Activated CD4-positive, alpha-beta T cell treated with anti-CD3 and anti-CD28 coated beads for 1 hour (primary cell): ENCODE data around the gene TCF19.

Experiments
- DNase-seq: peaks from one replicate; pipeline ENCODE4 v3.0.0-alpha.2; 2020

TCF19 gene

DNA sequence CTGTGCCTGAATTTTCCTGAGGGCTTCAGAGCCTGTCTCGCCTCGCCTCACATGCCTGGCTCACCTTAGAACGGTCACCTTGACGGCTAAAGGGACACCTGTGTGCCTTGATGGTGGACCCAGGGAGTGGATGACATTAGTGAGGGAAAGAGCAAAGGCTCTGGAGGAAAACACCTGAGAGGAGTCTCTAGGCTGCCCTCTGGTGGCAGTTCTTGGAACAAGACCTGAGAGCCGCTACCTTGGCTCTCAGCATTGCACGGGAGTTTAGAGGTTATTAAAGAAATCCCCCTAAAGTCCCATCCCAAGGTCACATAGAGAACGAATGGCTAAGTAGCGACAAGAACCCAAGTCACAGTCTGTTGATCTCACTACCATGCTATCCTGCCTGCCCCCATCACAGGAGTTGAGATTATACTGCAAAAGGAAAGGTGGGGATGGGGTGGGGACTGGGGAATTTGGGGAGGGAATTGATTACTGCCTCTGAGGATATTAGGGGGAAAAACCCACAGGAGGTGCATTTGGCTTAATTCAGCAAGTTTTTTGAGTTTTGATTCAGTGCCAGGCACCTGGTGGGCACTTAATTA lies 30.2 kb upstream of the TCF19 start:
- DNase-seq, result peak; percentile 47

GRCh38 chr6:31129130-31129529 lies 29.3 kb upstream of the TCF19 start:
- no peak for DNase-seq

- no peak for DNase-seq
These were observed 27.6 kb upstream of the TCF19 start for GRCh38 chr6:31130751-31131150.

GRCh38 chr6:31131595-31131994 lies 26.8 kb upstream of the TCF19 start:
- DNase-seq, result no peak

DNA sequence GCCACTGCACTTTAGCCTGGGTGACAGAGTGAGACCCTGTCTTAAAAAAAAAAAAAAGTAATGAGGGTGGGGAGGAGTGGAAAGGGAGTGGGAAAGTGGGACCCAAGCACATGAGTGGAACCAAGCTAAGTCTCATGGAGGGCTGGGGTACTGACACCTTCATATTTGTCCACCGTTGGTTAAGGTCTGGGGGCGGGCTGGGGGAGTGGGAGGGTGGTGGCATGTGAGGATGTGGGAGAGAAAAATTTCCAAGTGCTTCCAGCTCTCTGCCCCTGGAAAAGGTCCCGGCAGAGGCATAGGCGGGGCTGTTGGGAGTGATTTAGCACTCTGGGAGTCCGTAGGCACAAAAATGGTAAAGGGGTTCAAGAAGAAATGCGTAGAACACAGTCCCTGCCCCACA lies 25.6 kb upstream of the TCF19 start:
- no peak for DNase-seq

DNA sequence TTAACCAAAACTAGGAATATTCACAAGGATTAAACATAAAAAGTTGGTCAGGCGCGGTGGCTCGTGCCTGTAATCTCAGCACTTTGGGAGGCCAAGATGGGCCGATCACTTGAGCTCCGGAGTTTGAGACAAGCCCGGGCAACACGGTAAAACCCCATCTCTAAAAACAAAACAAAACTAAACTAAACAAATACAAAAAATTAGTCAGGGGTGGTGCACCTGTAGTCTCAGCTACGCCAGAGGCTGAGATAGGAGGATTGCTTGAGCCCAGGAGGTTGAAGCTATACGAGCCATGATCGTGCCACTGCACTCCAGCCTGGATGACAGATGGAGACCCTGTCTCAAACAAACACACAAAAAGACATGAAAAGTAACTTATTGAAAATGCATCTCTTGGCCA lies 22.7 kb upstream of the TCF19 start:
- no peak for DNase-seq

- DNase-seq, result no peak
These were observed 19.4 kb upstream of the TCF19 start, which contains the start of gene PSORS1C2 for GRCh38 chr6:31138982-31139381. Gene PSORS1C2, minus strand, starts transcription at chr6:31139066. Its CDS starts 40 bp downstream, at chr6:31139026.

- DNase-seq, result no peak
These were observed 18.8 kb upstream of the TCF19 start for GRCh38 chr6:31139599-31139998.

DNA sequence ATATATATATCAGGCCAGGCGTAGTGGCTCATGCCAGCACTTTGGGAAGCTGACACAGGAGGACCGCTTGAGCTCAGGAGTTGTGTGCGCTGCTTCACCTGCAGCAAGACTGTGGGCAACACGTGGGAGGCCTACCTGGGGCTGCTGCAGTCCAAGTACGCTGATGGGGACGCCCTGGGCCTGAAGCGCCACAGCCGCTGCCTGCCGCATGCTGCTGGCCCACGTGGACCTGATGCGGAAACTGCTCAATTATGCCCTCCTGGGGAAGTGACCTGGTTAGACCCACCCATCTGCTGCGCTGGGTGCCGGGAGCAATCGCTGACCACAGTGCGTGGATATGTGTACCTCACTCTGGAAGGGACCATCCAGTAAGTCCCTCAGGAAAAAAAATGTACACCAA lies 17.7 kb upstream of the TCF19 start:
- no peak for DNase-seq

DNA sequence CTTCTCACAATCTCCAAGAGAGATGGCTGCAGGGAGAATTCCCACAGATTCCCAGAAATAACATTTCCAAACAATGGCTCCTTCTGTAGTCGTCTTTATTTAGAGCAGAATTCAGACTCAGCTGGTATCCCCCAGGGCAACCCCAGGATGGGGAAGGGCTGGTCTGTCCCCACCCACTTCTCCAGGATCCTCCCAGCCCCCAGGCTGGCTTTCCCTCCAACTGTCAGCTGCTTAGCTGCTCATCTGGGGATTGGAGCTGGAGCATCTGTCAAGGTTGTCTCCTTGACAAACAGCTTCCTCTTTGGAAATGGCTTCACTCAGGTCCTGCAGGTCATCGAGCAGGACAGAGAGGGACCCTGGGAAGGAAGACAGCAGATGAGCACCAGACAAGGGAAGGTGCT lies 16.0 kb upstream of the TCF19 start:
- DNase-seq, result no peak

DNA sequence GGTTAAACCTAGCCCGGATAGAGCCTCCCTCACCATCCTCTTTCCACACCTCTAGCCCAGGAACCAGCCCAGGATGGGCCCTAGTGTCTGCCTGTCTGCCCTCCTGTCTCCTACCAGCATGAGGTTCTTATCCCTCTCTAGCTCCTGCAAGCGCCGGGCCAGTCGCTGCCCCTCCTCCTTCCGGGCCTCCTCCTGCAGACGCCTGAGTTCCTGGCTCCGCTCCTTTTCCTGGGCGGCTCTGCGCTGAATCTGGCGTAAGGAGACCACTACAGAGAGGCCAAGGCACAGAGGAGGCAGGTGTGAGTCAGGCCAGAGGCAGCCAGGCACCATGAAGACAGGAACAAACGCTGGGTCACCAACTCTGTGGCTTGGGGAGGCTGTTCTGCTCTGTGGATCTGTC lies 15.2 kb upstream of the TCF19 start:
- no peak for DNase-seq

DNA sequence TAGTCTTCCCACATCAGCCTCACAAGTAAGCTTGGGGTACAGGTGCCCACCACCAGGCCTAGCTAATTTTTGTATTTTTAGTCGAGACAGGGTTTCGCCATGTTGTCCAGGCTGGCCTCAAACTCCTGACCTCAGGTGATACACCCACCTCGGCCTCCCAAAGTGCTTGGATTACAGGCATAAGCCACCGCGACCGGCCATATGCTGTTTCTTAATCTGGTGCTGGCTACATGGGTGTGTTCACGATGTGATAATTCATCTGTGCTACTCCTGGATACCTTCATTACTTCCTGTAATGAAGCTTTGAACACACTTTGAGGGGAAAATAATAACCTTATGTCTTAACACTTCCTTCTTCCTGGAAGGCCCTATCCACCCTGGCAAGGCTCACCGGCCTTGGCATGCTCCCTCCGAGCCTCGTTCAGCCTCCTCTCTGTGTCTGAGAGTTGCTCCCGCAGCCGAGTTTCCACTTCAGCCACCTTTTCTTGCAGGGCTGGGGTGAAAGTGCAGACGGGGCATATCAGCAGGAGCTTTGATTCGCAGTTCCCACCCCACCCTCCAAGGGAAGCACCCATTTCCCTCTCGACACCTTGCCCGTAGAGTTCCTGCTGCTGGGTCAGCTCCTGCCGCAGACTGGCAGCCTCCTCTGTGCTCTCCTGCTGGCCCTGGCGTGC lies 14.0 kb upstream of the TCF19 start:
- no peak for DNase-seq

- DNase-seq, result no peak
These were observed 13.4 kb upstream of the TCF19 start for GRCh38 chr6:31144970-31145340.

DNA sequence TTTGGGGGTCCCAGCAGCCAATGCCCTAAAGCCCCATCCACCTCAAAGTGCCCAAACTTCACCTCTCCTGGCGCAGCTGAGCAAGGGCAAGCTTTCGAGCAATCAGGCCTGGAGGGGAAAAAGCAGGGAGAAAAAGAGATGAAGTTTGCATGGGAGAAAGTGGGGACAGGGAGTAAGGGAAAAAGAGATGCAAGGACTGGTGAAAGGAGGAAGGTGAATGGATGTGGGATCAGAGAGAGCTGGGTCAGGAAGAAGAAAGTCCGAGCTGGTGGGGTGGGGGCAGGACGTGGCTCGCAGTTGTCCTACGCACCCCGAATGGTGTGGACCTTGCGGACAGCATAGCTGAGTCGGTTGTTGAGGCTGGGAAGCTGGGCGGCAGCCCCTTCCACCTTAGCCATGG lies 13.0 kb upstream of the TCF19 start:
- no peak for DNase-seq

DNA sequence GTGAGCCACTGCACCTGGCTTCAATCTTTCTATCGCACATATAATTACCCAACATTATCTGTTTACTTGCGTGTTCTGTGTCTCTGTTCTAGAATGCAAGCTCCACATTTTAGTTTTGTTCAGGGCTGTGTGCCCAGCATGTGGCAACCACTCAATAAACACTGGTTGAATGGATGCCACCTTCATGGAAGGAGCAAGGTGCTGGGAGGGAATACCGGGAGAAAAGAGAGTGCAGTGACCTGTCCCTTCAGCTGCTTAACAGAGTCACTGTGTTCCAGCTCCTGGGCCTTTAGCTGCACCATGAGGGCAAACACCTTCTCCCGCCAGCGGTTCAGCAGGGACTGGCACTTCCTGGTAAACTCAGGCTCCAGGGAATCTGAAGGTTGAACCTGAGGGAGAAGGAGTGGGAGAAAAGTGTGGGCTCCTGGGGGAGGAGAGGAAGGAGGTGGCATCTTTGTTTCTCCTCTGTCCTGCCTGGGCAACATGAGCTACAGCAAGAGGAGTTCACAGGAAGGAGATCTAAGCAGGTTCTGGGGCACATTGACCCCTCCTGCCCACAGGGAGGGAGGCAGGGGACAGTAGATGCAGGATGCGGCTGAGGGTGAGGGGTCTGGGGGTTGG lies 8.5 kb upstream of the TCF19 start:
- no peak for DNase-seq

- DNase-seq, result no peak
These were observed 5.6 kb upstream of the TCF19 start for GRCh38 chr6:31152781-31153180.

DNA sequence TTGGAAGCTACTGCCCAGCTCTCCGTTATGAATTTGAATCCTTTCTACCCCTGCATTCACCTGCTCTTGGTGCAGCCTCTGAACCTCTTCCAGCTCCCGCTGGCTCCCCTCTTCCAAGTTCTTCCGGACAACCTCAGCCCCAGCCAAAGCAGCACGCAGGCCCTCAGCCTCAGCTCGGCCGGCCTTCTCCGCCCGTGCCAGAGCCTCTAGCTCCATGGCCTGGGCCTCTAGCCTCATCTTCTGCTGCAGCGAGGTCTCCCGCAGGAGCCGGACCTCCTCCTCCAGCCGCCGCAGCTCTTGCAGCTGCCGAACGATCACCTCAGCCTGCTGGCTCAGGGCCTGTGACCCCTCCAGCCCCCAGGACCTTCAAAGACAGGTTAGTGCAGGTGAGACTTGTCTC lies 4.0 kb upstream of the TCF19 start:
- no peak for DNase-seq

GRCh38 chr6:31156641-31157040 lies 1.7 kb upstream of the TCF19 start:
- DNase-seq, result no peak

GRCh38 chr6:31157513-31158139 lies 763 bp upstream of the TCF19 start, which contains the start of gene CCHCR1:
Gene CCHCR1, minus strand, starts transcription at chr6:31157802. Its CDS starts 202 bp downstream, at chr6:31157600.
- DNase-seq, result no peak

DNA sequence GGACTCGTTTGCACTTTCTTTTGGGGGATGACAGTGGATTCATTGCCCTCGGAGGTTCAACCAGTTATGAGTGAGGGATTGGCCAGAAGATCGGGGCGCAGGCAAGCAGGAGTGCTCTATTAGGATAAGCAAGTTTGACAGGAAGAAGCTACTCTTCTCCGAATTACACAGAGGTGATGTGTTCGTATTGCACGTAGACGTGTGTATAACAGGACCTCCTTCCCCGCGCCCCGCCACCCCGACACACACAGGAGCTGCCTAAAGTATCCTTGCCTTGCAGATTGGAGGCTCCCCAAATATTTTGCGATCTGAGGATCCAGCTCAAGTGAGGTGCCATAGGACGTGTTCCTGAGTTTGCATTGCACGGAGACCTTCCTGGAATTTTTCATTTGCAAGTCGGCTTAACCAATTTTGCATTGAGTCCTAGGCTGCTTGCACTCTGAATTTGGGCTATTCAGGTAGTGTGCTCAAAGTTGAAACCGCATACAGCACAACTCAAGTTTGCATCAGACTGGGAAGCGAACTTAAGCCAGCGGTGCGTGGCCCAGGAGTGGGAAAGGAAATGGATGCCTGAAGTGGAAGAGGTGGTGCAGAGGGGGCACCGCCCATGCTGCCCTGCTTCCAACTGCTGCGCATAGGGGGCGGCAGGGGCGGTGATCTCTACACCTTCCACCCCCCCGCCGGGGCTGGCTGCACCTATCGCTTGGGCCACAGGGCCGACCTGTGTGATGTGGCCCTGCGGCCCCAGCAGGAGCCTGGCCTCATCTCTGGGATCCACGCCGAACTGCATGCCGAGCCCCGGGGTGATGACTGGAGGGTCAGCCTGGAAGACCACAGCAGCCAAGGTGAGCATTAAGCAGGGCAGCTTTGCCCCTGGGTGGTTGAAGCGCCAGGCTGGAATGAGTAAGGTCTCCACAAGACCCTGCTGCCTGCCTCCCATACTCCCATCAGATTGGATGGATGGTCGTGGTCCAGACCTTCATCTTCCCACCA lies 770 bp downstream of the TCF19 start:
- DNase-seq, result no peak

GRCh38 chr6:31161216-31162126 lies 3.1 kb downstream of the TCF19 start:
- no peak for DNase-seq
